Sciatic nerve (tissue), 2 donors: Measurements from ENCODE around the gene MTUS2. TPM values are rescaled to one million over a fixed set of nuclear protein-coding genes. Genes with fewer than 3 reads are reported as not detected.
A peak's percentile ranks its signal among the peaks of the same experiment; 100 is the strongest.

Source experiments
- ATAC-seq: fragments of 200-7000 bp; cut with Tn5 transposase; one replicate; pipeline ENCODE4 v1.9.1; 2020; ENCODE audit warnings: mild to moderate bottlenecking, moderate library complexity
- DNase-seq: peaks from one replicate; pipeline ENCODE4 v3.0.0-alpha.2; 2020; ENCODE audit warnings: low spot score
- intact Hi-C: fragments of 100-400 bp; cut with DNase I; formaldehyde crosslinking; loops from one replicate; pipeline ENCODE4 v1.14.2; 2022
- total RNA-seq: library from RNA; stranded (reverse); fragmentation: NEBNext Ultra II Directional; extraction: Animal tissue kit (Norgen Biotek cat#: 25700); gene quantifications from one replicate; pipeline ENCODE4 v1.2.1, GENCODE V29; 2021
- donor health status: DM: no; HTN: no; CAD: no.
- donor health status: DM: no; HTN: no; CAD: no.

The MTUS2 gene
- total RNA-seq, 1 donor from 2014 or later, result not detected

- peak; percentile 21 for DNase-seq
- ATAC-seq, result no peak
- intact Hi-C loops, result no loop called here
Measured at GRCh38 chr13:29516880-29517279, 696.7 kb downstream of the MTUS2 start.

- ATAC-seq, result no peak
Measured at GRCh38 chr13:29519921-29520320, 699.8 kb downstream of the MTUS2 start.

GRCh38 chr13:29520671-29521070 lies 700.5 kb downstream of the MTUS2 start:
- intact Hi-C loops, result no loop called here
- DNase-seq (no peak), ATAC-seq (peak; percentile 30)

More at GRCh38 chr13:29519921-29520320, 699.8 kb downstream of the MTUS2 start:
- intact Hi-C loops, result no loop called here
- no peak for DNase-seq

GRCh38 chr13:29521336-29521735 lies 701.2 kb downstream of the MTUS2 start:
- ATAC-seq (no peak), DNase-seq (no peak)
- intact Hi-C loops, result no loop called here

- peak; percentile 85 for ATAC-seq
- no peak for DNase-seq
- intact Hi-C loops, result no loop called here
Measured at GRCh38 chr13:29522044-29522685, 702.0 kb downstream of the MTUS2 start.

DNA sequence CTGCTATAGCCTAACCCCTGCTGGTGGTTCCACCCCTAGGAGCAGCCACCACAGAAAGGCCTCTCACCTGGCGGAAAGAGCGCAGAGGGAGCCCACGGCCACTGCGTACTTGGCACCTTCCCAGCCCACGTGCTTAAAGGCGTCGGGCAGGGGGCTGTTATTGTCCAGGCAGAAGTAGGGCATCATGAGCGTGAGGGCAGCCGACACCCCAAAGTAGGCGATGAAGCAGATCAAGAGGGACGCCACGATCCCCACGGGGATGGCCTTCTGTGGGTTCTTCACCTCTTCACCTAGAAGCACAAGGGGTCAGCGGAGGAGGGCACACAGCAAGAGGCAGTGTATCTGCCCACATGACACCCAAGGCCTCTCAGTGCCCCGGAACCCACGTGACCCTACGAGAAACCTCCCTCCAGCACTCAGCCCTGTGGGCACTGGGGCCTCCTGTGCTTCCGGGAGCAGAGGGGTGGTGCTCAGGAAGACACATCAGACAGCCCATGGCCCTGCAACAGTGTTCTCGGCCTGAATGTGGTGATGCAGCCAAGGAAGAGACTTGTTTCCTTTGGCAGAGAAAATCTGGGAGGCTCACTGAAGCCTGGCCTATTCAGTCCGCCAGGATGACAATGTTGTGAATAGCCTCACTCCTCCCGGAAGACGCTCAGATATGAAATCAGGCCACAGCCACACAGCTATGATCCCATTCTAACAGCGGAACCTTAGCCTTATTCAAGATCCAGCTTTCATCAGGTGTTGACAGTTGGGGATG lies 703.2 kb downstream of the MTUS2 start:
- ATAC-seq, result peak; percentile 85

DNA sequence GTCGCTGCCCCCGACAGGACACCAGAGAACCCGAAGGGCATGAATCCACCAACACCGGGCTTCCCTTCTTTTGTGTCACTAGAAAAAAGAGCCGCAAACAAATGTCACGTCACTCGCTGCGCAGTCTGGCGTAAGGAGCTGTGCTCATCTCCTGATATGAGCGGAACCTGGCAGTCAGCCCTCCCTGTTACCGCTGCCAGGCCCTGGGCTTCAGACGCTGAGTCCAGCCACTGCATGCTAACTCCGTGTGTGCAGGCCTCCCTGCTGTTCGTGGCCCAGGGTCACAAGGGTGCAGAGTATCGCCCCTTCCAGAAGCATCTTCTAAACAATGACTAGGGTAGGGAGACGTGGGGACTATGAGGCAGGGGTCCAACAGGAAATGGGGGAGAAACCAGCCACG lies 704.0 kb downstream of the MTUS2 start:
- intact Hi-C loops, result no loop called here
- DNase-seq (no peak), ATAC-seq (peak; percentile 56)

More for the DNA sequence above, 703.2 kb downstream of the MTUS2 start:
- DNase-seq, result no peak
- intact Hi-C loops, result no loop called here

- intact Hi-C loops, result no loop called here
- no peak for DNase-seq
- no peak for ATAC-seq
Measured at GRCh38 chr13:29524641-29525040, 704.5 kb downstream of the MTUS2 start.

GRCh38 chr13:29525757-29526156 lies 705.6 kb downstream of the MTUS2 start:
- intact Hi-C loops, result no loop called here
- no peak for DNase-seq
- no peak for ATAC-seq

GRCh38 chr13:29526741-29527140 lies 706.6 kb downstream of the MTUS2 start:
- no peak for ATAC-seq
- DNase-seq, result no peak

DNA sequence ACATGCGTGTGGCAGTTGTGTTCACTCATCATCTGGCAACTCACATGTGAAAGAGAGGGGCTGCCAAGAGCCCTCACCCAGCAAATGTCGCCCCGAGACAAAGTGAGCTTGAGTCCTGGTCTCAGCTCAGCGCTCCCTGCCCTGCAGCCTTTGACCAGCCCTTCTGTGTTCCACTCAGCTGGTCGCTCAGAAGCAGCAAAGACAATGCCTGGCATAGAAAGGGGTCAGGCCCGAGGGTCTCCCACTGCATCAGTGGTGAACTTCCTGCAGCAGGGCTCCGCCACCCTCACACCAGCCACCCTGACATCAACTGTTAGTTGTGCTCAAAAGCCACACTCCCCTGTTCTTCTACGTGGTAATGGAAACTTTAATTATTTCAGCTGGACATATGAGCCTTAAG lies 707.4 kb downstream of the MTUS2 start:
- ATAC-seq, result no peak
- intact Hi-C loops, result no loop called here

More at GRCh38 chr13:29526741-29527140, 706.6 kb downstream of the MTUS2 start:
- intact Hi-C loops, result no loop called here

DNA sequence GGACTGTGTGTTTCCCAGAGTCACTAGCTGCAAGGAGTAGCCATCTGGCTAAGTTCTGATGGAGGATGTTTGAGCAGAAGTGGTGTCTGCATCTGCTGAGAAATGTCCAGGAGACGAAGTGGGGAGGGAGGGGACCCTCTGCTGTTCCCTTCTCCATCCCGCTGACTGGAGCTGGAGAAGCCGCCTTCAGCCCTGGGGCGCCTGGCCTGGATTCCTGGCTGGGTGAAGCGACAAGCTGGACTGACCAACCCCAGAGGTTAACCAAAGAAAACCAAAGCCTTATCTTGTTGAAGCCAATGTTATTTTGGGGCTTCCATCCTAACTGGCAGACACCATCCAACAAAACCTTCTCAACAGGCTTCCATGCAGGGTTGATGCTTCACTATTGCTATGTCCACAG lies 707.8 kb downstream of the MTUS2 start:
- intact Hi-C loops, result no loop called here
- ATAC-seq, result no peak
- no peak for DNase-seq

More for the DNA sequence above, 707.4 kb downstream of the MTUS2 start:
- no peak for DNase-seq

GRCh38 chr13:29529754-29530153 lies 709.6 kb downstream of the MTUS2 start:
- ATAC-seq (no peak), DNase-seq (peak; percentile 22)
- intact Hi-C loops, result no loop called here

DNA sequence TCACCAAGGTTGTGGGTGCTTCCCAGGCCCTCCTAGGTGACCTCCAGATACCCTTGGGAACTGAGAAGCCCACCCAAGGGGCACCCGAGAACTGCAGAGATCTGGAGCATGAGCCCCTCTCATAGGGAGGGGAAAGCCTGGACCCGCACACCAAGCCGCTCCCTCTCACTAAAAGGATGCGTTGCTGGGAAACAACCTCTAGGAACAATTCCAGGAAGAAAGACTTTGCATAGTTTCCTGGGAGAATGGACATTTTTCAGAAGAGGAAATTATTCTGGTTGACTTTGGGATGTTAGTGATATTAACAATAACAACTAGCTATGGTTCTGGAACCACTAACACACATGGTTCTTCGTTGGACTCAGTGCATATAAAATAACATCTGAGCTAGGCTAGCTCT lies 710.8 kb downstream of the MTUS2 start:
- intact Hi-C loops, result no loop called here
- DNase-seq (peak; percentile 31), ATAC-seq (peak; percentile 29)

DNA sequence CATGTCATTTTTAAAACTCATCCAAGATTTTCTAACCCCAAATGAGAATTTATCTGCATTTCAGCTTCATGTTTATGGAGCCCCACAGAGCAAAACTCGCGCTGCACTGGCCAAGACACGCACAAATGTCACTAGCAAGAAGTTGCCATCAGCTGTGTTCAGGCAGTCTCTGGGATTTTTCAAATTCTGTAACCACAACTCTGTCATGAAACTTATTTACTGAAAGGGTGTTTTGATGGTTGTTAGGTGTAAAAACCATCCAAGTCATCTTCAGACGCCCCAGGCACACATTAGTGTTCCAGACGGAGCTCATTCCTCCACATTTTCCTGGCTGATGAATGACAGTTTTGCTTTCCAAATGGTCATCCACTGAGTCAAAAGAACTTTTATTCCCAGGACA lies 712.0 kb downstream of the MTUS2 start:
- peak; percentile 17 for DNase-seq
- intact Hi-C loops, result no loop called here
- peak; percentile 38 for ATAC-seq

DNA sequence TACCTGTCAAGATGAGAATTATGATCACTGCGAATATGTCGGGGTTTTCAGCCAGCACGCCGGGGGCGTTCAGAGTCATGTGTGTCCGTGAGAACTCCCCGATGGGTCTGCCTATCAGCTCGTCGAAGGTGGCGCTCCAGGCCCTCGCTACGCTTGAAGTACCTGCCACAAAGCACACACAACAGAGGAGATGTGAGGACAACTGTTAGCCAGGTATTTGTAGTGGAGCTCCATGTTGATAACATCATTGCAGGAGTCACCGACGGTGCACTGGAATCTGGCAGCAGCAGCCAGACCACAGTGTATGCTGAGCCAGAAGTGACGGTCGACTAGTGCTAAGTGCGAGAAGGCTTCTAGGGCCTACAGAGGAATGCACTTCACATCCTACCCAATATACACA lies 712.7 kb downstream of the MTUS2 start:
- ATAC-seq (peak; percentile 39), DNase-seq (no peak)
- intact Hi-C loops, result no loop called here

DNA sequence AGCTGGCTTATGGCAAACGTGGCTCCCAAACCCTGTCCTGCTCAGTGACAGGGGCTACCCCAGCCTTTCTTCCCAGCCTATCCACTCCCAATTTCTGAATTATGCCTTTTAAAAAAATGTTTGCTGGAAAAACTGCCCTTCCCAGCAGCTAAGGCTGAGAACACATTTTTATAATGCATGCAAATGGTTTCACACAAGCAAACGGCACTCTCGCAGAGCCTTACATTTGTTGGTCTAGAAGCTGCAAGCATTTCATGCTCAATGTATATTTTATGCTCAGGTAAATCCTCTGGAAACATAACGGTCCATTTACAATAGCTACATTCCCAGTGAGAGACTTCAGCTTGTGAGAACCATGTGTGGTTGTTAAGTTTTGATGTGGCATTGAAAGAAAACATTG lies 713.9 kb downstream of the MTUS2 start:
- no peak for DNase-seq
- intact Hi-C loops, result no loop called here
- no peak for ATAC-seq

DNA sequence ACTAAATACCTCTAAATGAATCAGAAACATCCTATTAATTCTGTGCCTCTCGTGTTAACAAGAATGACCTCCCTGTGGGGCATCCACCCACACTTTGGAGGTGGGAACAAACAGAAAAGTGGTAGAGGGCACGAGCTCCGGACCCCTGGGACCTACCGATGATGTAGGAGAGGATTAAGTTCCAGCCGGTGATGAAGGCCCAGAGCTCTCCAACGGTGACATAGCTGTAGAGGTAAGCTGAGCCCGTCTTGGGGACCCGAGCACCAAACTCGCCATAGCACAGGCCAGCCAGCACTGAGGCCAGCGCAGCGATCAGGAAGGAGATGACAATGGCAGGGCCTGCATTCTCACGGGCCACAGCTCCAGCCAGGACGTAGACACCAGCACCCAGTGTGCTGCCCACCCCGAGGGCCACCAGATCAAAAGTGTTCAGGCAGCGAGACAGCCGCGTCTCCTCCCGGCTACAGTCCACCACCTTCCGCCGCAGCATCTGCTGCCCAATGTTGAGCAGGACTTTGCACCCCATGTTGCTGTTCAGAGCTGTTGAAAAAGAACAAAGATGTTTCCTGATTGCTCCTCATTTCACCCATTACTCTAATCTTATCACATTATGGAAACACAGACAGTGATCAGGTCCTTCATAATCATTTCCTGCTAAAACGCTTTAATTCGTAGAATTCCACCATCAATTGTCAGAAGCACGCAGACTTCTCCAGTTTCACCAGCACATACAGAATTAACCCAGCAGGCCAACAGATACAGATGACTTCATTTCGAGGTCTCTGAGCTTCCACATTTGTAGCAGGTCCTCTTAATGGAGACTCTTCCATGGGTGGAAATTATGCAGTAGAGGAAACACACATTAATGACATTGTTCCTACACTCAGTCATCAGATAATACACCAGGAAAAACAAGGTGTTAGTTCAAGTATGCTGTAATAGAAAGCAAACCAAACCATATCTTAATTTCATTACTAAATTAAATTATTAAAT lies 715.8 kb downstream of the MTUS2 start:
- no peak for DNase-seq
- no peak for ATAC-seq
- intact Hi-C loops, result no loop called here

GRCh38 chr13:29536853-29537252 lies 716.7 kb downstream of the MTUS2 start:
- DNase-seq (no peak), ATAC-seq (no peak)
- intact Hi-C loops, result no loop called here
